ENCODE results near the gene GRAMD1B. TPM values are rescaled to one million over a fixed set of nuclear protein-coding genes. Genes with fewer than 3 reads are reported as not detected.

GRAMD1B gene
- total RNA-seq, 1 experiment from 2014 or later, result 12.7 TPM

GRCh38 chr11:123594921-123595320 is 164.9 kb downstream of the GRAMD1B start:
- POLR2A ChIA-PET, result no interaction called here
- H3K27me3 ChIP-seq (ENCODE audit: insufficient read depth, low read length), result no peaks in the 10 kb centered on the region
- no peak overlapping the region for H2AFZ ChIP-seq (ENCODE audit: low read depth, low read length, poor library complexity, severe bottlenecking)
- RAD21 ChIA-PET (ENCODE audit: low non-redundant PET in 1 of 2, low total read pairs in 2 of 2, uncharacterized antibody in 2 of 2, unreplicated experiment in 2 of 2), result no interaction called here
- no TSS peak for BruUV-seq (replicated peaks)
- H3K4me1 ChIP-seq (ENCODE audit: control insufficient read depth in 1 of 2, insufficient read depth in 2 of 2, low read length in 2 of 2), result peaks cover 11% of the 10 kb centered on the region in 2 experiments
- CTCF ChIA-PET, result no interaction called here
- DNase-seq (ENCODE audit: low read depth, low spot score) (no peak), ATAC-seq (no peak)
- H3K36me3 ChIP-seq (ENCODE audit: control insufficient read depth in 1 of 2, insufficient read depth in 2 of 2, low read length in 2 of 2), result no peaks in the 10 kb centered on the region
- H4K20me1 ChIP-seq (ENCODE audit: insufficient read depth), result no peaks in the 10 kb centered on the region
- no peaks in the 10 kb centered on the region for H3K79me2 ChIP-seq (ENCODE audit: insufficient read depth, low read length)
- TF ChIP-seq EZH2phosphoT487 (IDR thresholded peaks at IDR 0.05; ENCODE audit: borderline replicate concordance) (no peak), FOSL1 (IDR thresholded peaks at IDR 0.05; ENCODE audit: low read depth) (no peak), TCF7L2 (IDR thresholded peaks at IDR 0.05; ENCODE audit: borderline replicate concordance, extremely low read depth, insufficient read depth, insufficient read length) (no peak), SP1 (IDR thresholded peaks at IDR 0.05; ENCODE audit: low read depth) (no peak), EGR1 (IDR thresholded peaks at IDR 0.05; ENCODE audit: low read depth) (no peak), SRF (IDR thresholded peaks at IDR 0.05; ENCODE audit: low read depth) (no peak), JUND (IDR thresholded peaks at IDR 0.05) (no peak), POLR2AphosphoS5 (IDR thresholded peaks at IDR 0.05; ENCODE audit: low read depth, low read length) (no peak), ZNF274 (IDR thresholded peaks at IDR 0.05; ENCODE audit: low read depth, low read length) (no peak)
- no peak overlapping the region for H3K4me3 ChIP-seq (replicated peaks in 1 of 2; ENCODE audit: low read depth in 1 of 2, low read length in 2 of 2)
- H3K9ac ChIP-seq (ENCODE audit: low read length), result no peak overlapping the region
- H3K27ac ChIP-seq (ENCODE audit: low read depth, low read length), result no peak overlapping the region
- no peak overlapping the region for H3K4me2 ChIP-seq (ENCODE audit: low read length)
- no peaks in the 10 kb centered on the region for H3K9me2 ChIP-seq (ENCODE audit: insufficient read depth)
- intact Hi-C loops (cut with micrococcal nuclease), result loop anchor here (5.0 kb wide), 1 partner anchor 37 kb away; no protein-coding TSS in a partner anchor
- H3K9me3 ChIP-seq (ENCODE audit: control insufficient read depth in 1 of 2, insufficient read depth in 1 of 2, low read depth in 1 of 2, low read length in 2 of 2), result no peaks in the 10 kb centered on the region

GRCh38 chr11:123597859-123598258 is 167.8 kb downstream of the GRAMD1B start:
- no TSS peak for BruUV-seq (replicated peaks)
- H3K27ac ChIP-seq (ENCODE audit: low read depth, low read length), result no peak overlapping the region
- H2AFZ ChIP-seq (ENCODE audit: low read depth, low read length, poor library complexity, severe bottlenecking), result no peak overlapping the region
- H3K4me1 ChIP-seq (ENCODE audit: control insufficient read depth in 1 of 2, insufficient read depth in 2 of 2, low read length in 2 of 2), result no peaks in the 10 kb centered on the region
- no peaks in the 10 kb centered on the region for H3K9me3 ChIP-seq (ENCODE audit: control insufficient read depth in 1 of 2, insufficient read depth in 1 of 2, low read depth in 1 of 2, low read length in 2 of 2)
- ChIA-PET POLR2A (no interaction called here), CTCF (no interaction called here), RAD21 (ENCODE audit: low non-redundant PET in 1 of 2, low total read pairs in 2 of 2, uncharacterized antibody in 2 of 2, unreplicated experiment in 2 of 2) (no interaction called here)
- intact Hi-C loops (cut with micrococcal nuclease), result loop anchor here (5.0 kb wide), 1 partner anchor 34 kb away; no protein-coding TSS in a partner anchor
- no peak overlapping the region for H3K9ac ChIP-seq (ENCODE audit: low read length)
- H3K9me2 ChIP-seq (ENCODE audit: insufficient read depth), result no peaks in the 10 kb centered on the region
- no peak overlapping the region for H3K4me2 ChIP-seq (ENCODE audit: low read length)
- no peaks in the 10 kb centered on the region for H3K79me2 ChIP-seq (ENCODE audit: insufficient read depth, low read length)
- H4K20me1 ChIP-seq (ENCODE audit: insufficient read depth), result no peaks in the 10 kb centered on the region
- DNase-seq (ENCODE audit: low read depth, low spot score), result no peak
- no peaks in the 10 kb centered on the region for H3K36me3 ChIP-seq (ENCODE audit: control insufficient read depth in 1 of 2, insufficient read depth in 2 of 2, low read length in 2 of 2)
- H3K27me3 ChIP-seq (ENCODE audit: insufficient read depth, low read length), result no peaks in the 10 kb centered on the region
- ATAC-seq, result peak; percentile 58; the same call in 1 of the 2 replicates
- TF ChIP-seq ZFX (IDR thresholded peaks at IDR 0.05), result no peak
- no peak for TF ChIP-seq JUND (IDR thresholded peaks at IDR 0.05)
- no peak for TF ChIP-seq SIN3A (IDR thresholded peaks at IDR 0.05; ENCODE audit: low read depth)
- no peak for TF ChIP-seq ZBTB33 (IDR thresholded peaks at IDR 0.05; ENCODE audit: extremely low read depth, insufficient replicate concordance, low read length)
- peak in 2 of 3 experiments; percentile 19 to 44; a peak in 3 of 6 replicates for TF ChIP-seq CTCF (IDR thresholded peaks at IDR 0.05 in 2 of 3, conservative IDR thresholded peaks at IDR 0.05 in 1 of 3; ENCODE audit: borderline replicate concordance in 1 of 3, insufficient read depth in 1 of 3, low read depth in 2 of 3, low read length in 2 of 3)
- no peak overlapping the region for H3K4me3 ChIP-seq (replicated peaks in 1 of 2; ENCODE audit: low read depth in 1 of 2, low read length in 2 of 2)
